OCI-LY1 (cell line): ENCODE measurements around the gene ACCS.
A peak's percentile ranks its signal among the peaks of the same experiment; 100 is the strongest.

Experiments used
- H2AFZ ChIP-seq: fragments of 200-600 bp; sonication (generic), shearing (Covaris generic); 2 replicates; pipeline ENCODE4 v1.6.0; 2014; ENCODE audit warnings: antibody characterized with exemption, mild to moderate bottlenecking, low read length
- H3F3A ChIP-seq: fragments of 200-600 bp; sonication (generic), shearing (Covaris generic); 2 replicates; pipeline ENCODE4 v1.6.0; 2014; ENCODE audit warnings: mild to moderate bottlenecking, antibody characterized with exemption, low read length, moderate library complexity; ENCODE audit not compliant: insufficient read depth
- H3K27ac ChIP-seq: fragments of 200-600 bp; sonication (generic); 2 replicates; pipeline ENCODE4 v1.5.1; 2014; ENCODE audit warnings: low read length, mixed run types, mild to moderate bottlenecking, low read depth; ENCODE audit not compliant: poor library complexity, severe bottlenecking
- H3K27me3 ChIP-seq: fragments of 200-600 bp; sonication (generic); 2 replicates; pipeline ENCODE4 v1.6.0; 2014; ENCODE audit warnings: antibody characterized with exemption, mild to moderate bottlenecking, low read length, moderate library complexity; ENCODE audit not compliant: insufficient read depth
- H3K36me3 ChIP-seq: fragments of 200-600 bp; sonication (generic); 2 replicates; pipeline ENCODE4 v1.6.1; 2014; ENCODE audit warnings: mild to moderate bottlenecking, antibody characterized with exemption, low read length, moderate library complexity, mixed read lengths; ENCODE audit not compliant: insufficient read depth
- H3K4me1 ChIP-seq: fragments of 200-600 bp; sonication (generic); 2 replicates; pipeline ENCODE4 v1.5.1; 2014; ENCODE audit warnings: mild to moderate bottlenecking, low read length, moderate library complexity; ENCODE audit not compliant: insufficient read depth, severe bottlenecking
- H3K4me2 ChIP-seq: fragments of 200-600 bp; sonication (generic), shearing (Covaris generic); 2 replicates; pipeline ENCODE4 v1.6.1; 2014; ENCODE audit warnings: low read length
- H3K4me3 ChIP-seq: fragments of 200-600 bp; sonication (generic); 2 replicates; pipeline ENCODE4 v1.5.1; 2014; ENCODE audit warnings: low read length, low read depth, mild to moderate bottlenecking, mixed read lengths; ENCODE audit not compliant: poor library complexity, severe bottlenecking
- H3K79me2 ChIP-seq: fragments of 200-600 bp; shearing (Covaris generic); 2 replicates; pipeline ENCODE4 v1.6.1; 2016; ENCODE audit warnings: mixed run types, low read length, mixed read lengths; ENCODE audit not compliant: insufficient read depth
- H3K9ac ChIP-seq: fragments of 200-600 bp; sonication (generic), shearing (Covaris generic); 2 replicates; pipeline ENCODE4 v1.6.1; 2014; ENCODE audit warnings: mild to moderate bottlenecking, low read length, mixed read lengths
- H3K9me2 ChIP-seq: fragments of 200-600 bp; sonication (generic), shearing (Covaris generic); 2 replicates; pipeline ENCODE4 v1.6.1; 2014; ENCODE audit warnings: low read depth, mild to moderate bottlenecking, low read length, mixed read lengths
- H3K9me3 ChIP-seq: fragments of 200-600 bp; shearing (Covaris generic); 2 replicates; pipeline ENCODE4 v1.6.1; 2014; ENCODE audit warnings: low read length, mixed read lengths
- H4K20me1 ChIP-seq: fragments of 200-600 bp; sonication (generic), shearing (Covaris generic); 2 replicates; pipeline ENCODE4 v1.6.0; 2016; ENCODE audit warnings: mild to moderate bottlenecking, low read length; ENCODE audit not compliant: insufficient read depth
- CTCF ChIP-seq: fragments of 200-600 bp; sonication (generic), shearing (Covaris generic); IDR thresholded peaks from 2 replicates; pipeline ENCODE4 v1.5.1; 2017; ENCODE audit warnings: mild to moderate bottlenecking, antibody characterized with exemption, low read length, moderate library complexity, mixed read lengths
- EZH2 ChIP-seq: fragments of 200-600 bp; sonication (generic), shearing (Covaris generic); IDR thresholded peaks from 2 replicates; pipeline ENCODE4 v1.8.0; 2017; ENCODE audit warnings: borderline replicate concordance, mixed run types, mild to moderate bottlenecking, antibody characterized with exemption, low read length, moderate library complexity, mixed read lengths

The ACCS gene

GRCh38 chr11:44065161-44065661 is 859 bp upstream of the ACCS start:
- H2AFZ ChIP-seq, result peak overlapping the region; percentile 27; the same call in 1 of the 2 replicates
- no peak overlapping the region for H3K27ac ChIP-seq
- peak overlapping the region; percentile 70 for H3K4me2 ChIP-seq
- H4K20me1 ChIP-seq, result no peaks in the 10 kb centered on the region
- H3K79me2 ChIP-seq, result no peaks in the 10 kb centered on the region
- H3K4me3 ChIP-seq, result peak overlapping the region; percentile 63
- TF ChIP-seq EZH2 (no peak), CTCF (no peak)
- H3K9ac ChIP-seq, result peak overlapping the region; percentile 78; the same call in 1 of the 2 replicates
- no peaks in the 10 kb centered on the region for H3K9me2 ChIP-seq
- H3K9me3 ChIP-seq, result no peaks in the 10 kb centered on the region
- no peaks in the 10 kb centered on the region for H3K36me3 ChIP-seq
- H3K27me3 ChIP-seq, result no peaks in the 10 kb centered on the region
- peaks cover 20% of the 10 kb centered on the region for H3K4me1 ChIP-seq
- H3F3A ChIP-seq, result no peaks in the 10 kb centered on the region

- Histone ChIP-seq H3K27ac (no peak overlapping the region), H3F3A (no peaks in the 10 kb centered on the region), H3K4me2 (peak overlapping the region; percentile 70), H3K4me1 (peaks cover 20% of the 10 kb centered on the region), H3K9ac (peak overlapping the region; percentile 78), H3K27me3 (no peaks in the 10 kb centered on the region), H3K4me3 (peak overlapping the region; percentile 63), H3K9me2 (no peaks in the 10 kb centered on the region), H4K20me1 (no peaks in the 10 kb centered on the region), H2AFZ (peak overlapping the region; percentile 95), H3K36me3 (no peaks in the 10 kb centered on the region), H3K79me2 (no peaks in the 10 kb centered on the region), H3K9me3 (no peaks in the 10 kb centered on the region)
- TF ChIP-seq CTCF (no peak), EZH2 (no peak)
Measured at GRCh38 chr11:44066732-44067141, 667 bp downstream of the ACCS start.

- Histone ChIP-seq H2AFZ (no peak overlapping the region), H3K4me2 (peak overlapping the region; percentile 70; the same call in 1 of the 2 replicates)
Measured at GRCh38 chr11:44067266-44067665, 1.2 kb downstream of the ACCS start.

More at GRCh38 chr11:44067266-44067665, 1.2 kb downstream of the ACCS start:
- Histone ChIP-seq H3K79me2 (no peaks in the 10 kb centered on the region), H3K36me3 (no peaks in the 10 kb centered on the region), H3K4me1 (peaks cover 20% of the 10 kb centered on the region), H4K20me1 (no peaks in the 10 kb centered on the region), H3K4me3 (no peak overlapping the region), H3K9me3 (no peaks in the 10 kb centered on the region), H3F3A (no peaks in the 10 kb centered on the region), H3K27ac (no peak overlapping the region), H3K27me3 (no peaks in the 10 kb centered on the region), H3K9ac (no peak overlapping the region), H3K9me2 (no peaks in the 10 kb centered on the region)
- TF ChIP-seq EZH2, result no peak
- TF ChIP-seq CTCF, result no peak
